ENCODE measurements around the gene PCDHB7. TPM values are rescaled to one million over a fixed set of nuclear protein-coding genes. Genes with fewer than 3 reads are reported as not detected.
"Not testable (repeated sequence)": the region's sequence is repeated elsewhere in the genome, so short reads cannot be mapped to it uniquely, and the experiment has no call there.

Gene PCDHB7
- 0.85 and 0.87 TPM in 2 replicates for total RNA-seq (2014; rRNA removed; shearing (Covaris generic))

- Histone ChIP-seq H3K4me3 (no peak within 1 kb of the TSS), H3K4me1 (replicated peaks) (no peaks in the 10 kb centered on the region), H3K9me3 (replicated peaks) (peaks cover 3% of the 10 kb centered on the region; the same call in 1 of the 2 replicates), H3K36me3 (no peaks in the 10 kb centered on the region), H3K27me3 (replicated peaks) (no peaks in the 10 kb centered on the region), H3K27ac (no peak within 1 kb of the TSS)
- peak in 1 of 2 experiments; percentile 23 for DNase-seq (ENCODE audit: low read depth in 1 of 2, low spot score in 2 of 2)
Measured at GRCh38 chr5:141172381-141173204, at the start of gene PCDHB7. Gene PCDHB7, plus strand, starts transcription at chr5:141172644. Its CDS starts 192 bp downstream, at chr5:141172836.

GRCh38 chr5:141123396-141124135 is 48.9 kb upstream of the PCDHB7 start:
- not testable (repeated sequence) for H3K4me3 ChIP-seq; H3K9me3 ChIP-seq (replicated peaks); H3K27me3 ChIP-seq (replicated peaks); H3K4me1 ChIP-seq (replicated peaks); H3K36me3 ChIP-seq; DNase-seq (ENCODE audit: low read depth in 1 of 2, low spot score in 2 of 2); H3K27ac ChIP-seq

- DNase-seq (ENCODE audit: low read depth in 1 of 2, low spot score in 2 of 2): no peak
- no peaks in the 10 kb centered on the region for H3K4me1 ChIP-seq (replicated peaks)
- H3K27me3 ChIP-seq (replicated peaks): no peaks in the 10 kb centered on the region
- no peak overlapping the region for H3K27ac ChIP-seq
- no peaks in the 10 kb centered on the region for H3K9me3 ChIP-seq (replicated peaks)
- H3K4me3 ChIP-seq: no peak overlapping the region
- no peaks in the 10 kb centered on the region for H3K36me3 ChIP-seq
Measured at GRCh38 chr5:141127305-141127704, 45.1 kb upstream of the PCDHB7 start.

GRCh38 chr5:141135030-141135717 is 37.3 kb upstream of the PCDHB7 start, which contains the start of gene PCDHB5:
Gene PCDHB5, plus strand, starts transcription at chr5:141135206. Its CDS starts 229 bp downstream, at chr5:141135435.
- H3K27me3 ChIP-seq (replicated peaks): no peaks in the 10 kb centered on the region
- H3K36me3 ChIP-seq: no peaks in the 10 kb centered on the region
- DNase-seq (ENCODE audit: low read depth in 1 of 2, low spot score in 2 of 2): peak in 1 of 2 experiments; percentile 72
- H3K9me3 ChIP-seq (replicated peaks): peaks cover 7% of the 10 kb centered on the region; the same call in 1 of the 2 replicates
- peak within 1 kb of the TSS; percentile 46 for H3K4me3 ChIP-seq
- peak within 1 kb of the TSS; percentile 21 for H3K27ac ChIP-seq
- H3K4me1 ChIP-seq (replicated peaks): no peaks in the 10 kb centered on the region

- H3K36me3 ChIP-seq: no peaks in the 10 kb centered on the region
- H3K4me1 ChIP-seq (replicated peaks): no peaks in the 10 kb centered on the region
- no peak overlapping the region for H3K27ac ChIP-seq
- H3K9me3 ChIP-seq (replicated peaks): peaks cover 7% of the 10 kb centered on the region; the same call in 1 of the 2 replicates
- peak overlapping the region; percentile 46 for H3K4me3 ChIP-seq
- DNase-seq (ENCODE audit: low read depth in 1 of 2, low spot score in 2 of 2): no peak
- no peaks in the 10 kb centered on the region for H3K27me3 ChIP-seq (replicated peaks)
Measured at GRCh38 chr5:141135718-141136266, 36.7 kb upstream of the PCDHB7 start.

GRCh38 chr5:141137346-141137745 is 35.1 kb upstream of the PCDHB7 start:
- DNase-seq (ENCODE audit: low read depth in 1 of 2, low spot score in 2 of 2); H3K4me1 ChIP-seq (replicated peaks); H3K9me3 ChIP-seq (replicated peaks); H3K27ac ChIP-seq; H3K36me3 ChIP-seq; H3K4me3 ChIP-seq; H3K27me3 ChIP-seq (replicated peaks): not testable (repeated sequence)

GRCh38 chr5:141149812-141150211 is 22.6 kb upstream of the PCDHB7 start, which contains the start of gene PCDHB6:
Gene PCDHB6, plus strand, starts transcription at chr5:141150057. Its CDS starts 201 bp downstream, at chr5:141150258.
- Histone ChIP-seq H3K4me1 (replicated peaks) (no peaks in the 10 kb centered on the region), H3K9me3 (replicated peaks) (peaks cover 14% of the 10 kb centered on the region), H3K27ac (no peak within 1 kb of the TSS), H3K4me3 (no peak within 1 kb of the TSS), H3K36me3 (no peaks in the 10 kb centered on the region), H3K27me3 (replicated peaks) (no peaks in the 10 kb centered on the region)
- no peak for DNase-seq (ENCODE audit: low read depth in 1 of 2, low spot score in 2 of 2)

GRCh38 chr5:141150224-141150992 is 22.0 kb upstream of the PCDHB7 start:
- no peak overlapping the region for H3K27ac ChIP-seq
- no peak overlapping the region for H3K4me3 ChIP-seq
- no peaks in the 10 kb centered on the region for H3K27me3 ChIP-seq (replicated peaks)
- no peaks in the 10 kb centered on the region for H3K4me1 ChIP-seq (replicated peaks)
- H3K36me3 ChIP-seq: no peaks in the 10 kb centered on the region
- H3K9me3 ChIP-seq (replicated peaks): peaks cover 15% of the 10 kb centered on the region
- DNase-seq (ENCODE audit: low read depth in 1 of 2, low spot score in 2 of 2): no peak

- no peak for DNase-seq (ENCODE audit: low read depth in 1 of 2, low spot score in 2 of 2)
- Histone ChIP-seq H3K27ac (no peak overlapping the region), H3K27me3 (replicated peaks) (no peaks in the 10 kb centered on the region), H3K9me3 (replicated peaks) (peaks cover 20% of the 10 kb centered on the region), H3K4me3 (no peak overlapping the region), H3K36me3 (no peaks in the 10 kb centered on the region), H3K4me1 (replicated peaks) (no peaks in the 10 kb centered on the region)
Measured at GRCh38 chr5:141150993-141151325, 21.5 kb upstream of the PCDHB7 start.

GRCh38 chr5:141151632-141152031 is 20.8 kb upstream of the PCDHB7 start:
- not testable (repeated sequence) for H3K36me3 ChIP-seq; DNase-seq (ENCODE audit: low read depth in 1 of 2, low spot score in 2 of 2); H3K4me3 ChIP-seq; H3K27ac ChIP-seq; H3K27me3 ChIP-seq (replicated peaks); H3K4me1 ChIP-seq (replicated peaks)
- peaks cover 26% of the 10 kb centered on the region for H3K9me3 ChIP-seq (replicated peaks)

- H3K9me3 ChIP-seq (replicated peaks): peaks cover 26% of the 10 kb centered on the region
- not testable (repeated sequence) for H3K27me3 ChIP-seq (replicated peaks); DNase-seq (ENCODE audit: low read depth in 1 of 2, low spot score in 2 of 2); H3K27ac ChIP-seq; H3K36me3 ChIP-seq; H3K4me1 ChIP-seq (replicated peaks); H3K4me3 ChIP-seq
Measured at GRCh38 chr5:141152096-141152495, 20.3 kb upstream of the PCDHB7 start.

- Histone ChIP-seq H3K27me3 (replicated peaks) (no peaks in the 10 kb centered on the region), H3K4me3 (no peak overlapping the region), H3K4me1 (replicated peaks) (no peaks in the 10 kb centered on the region), H3K9me3 (replicated peaks) (peaks cover 22% of the 10 kb centered on the region), H3K36me3 (no peaks in the 10 kb centered on the region), H3K27ac (no peak overlapping the region)
- DNase-seq (ENCODE audit: low read depth in 1 of 2, low spot score in 2 of 2): no peak
Measured at GRCh38 chr5:141155540-141156374, 16.7 kb upstream of the PCDHB7 start.

All from SJSA1 (cell line).